Duodenal mucosa (tissue), 2 donors: ENCODE data around the gene NDP.

Experiments
- H3K27ac ChIP-seq: one replicate; pipeline ENCODE4 v1.7.0; 2013; ENCODE audit warnings: low read depth, low read length
- H3K27me3 ChIP-seq, 2 donors: one replicate each; pipeline ENCODE4 v1.7.0; 2013; ENCODE audit warnings: low read length in 2 of 2, control low read depth in 1 of 2; ENCODE audit not compliant: insufficient read depth in 2 of 2, control insufficient read depth in 1 of 2
- H3K36me3 ChIP-seq, 2 donors: one replicate each; pipeline ENCODE4 v1.7.0; 2013; ENCODE audit warnings: low read length in 2 of 2, control low read depth in 1 of 2; ENCODE audit not compliant: insufficient read depth in 2 of 2, control insufficient read depth in 1 of 2
- H3K4me1 ChIP-seq, 2 donors: one replicate each; pipeline ENCODE4 v1.7.0; 2013; ENCODE audit warnings: low read length in 2 of 2, control low read depth in 1 of 2; ENCODE audit not compliant: insufficient read depth in 2 of 2, control insufficient read depth in 1 of 2
- H3K4me3 ChIP-seq, 2 donors: one replicate each; pipeline ENCODE4 v1.7.0; 2013; ENCODE audit warnings: low read length in 2 of 2, low read depth in 1 of 2
- H3K9ac ChIP-seq, 2 donors: one replicate each; pipeline ENCODE4 v1.7.0; 2013; ENCODE audit warnings: low read length in 2 of 2, low read depth in 1 of 2
- H3K9me3 ChIP-seq, 2 donors: one replicate each; pipeline ENCODE4 v1.7.0; 2013; ENCODE audit warnings: low read length in 2 of 2, control low read depth in 1 of 2; ENCODE audit not compliant: control insufficient read depth in 1 of 2

Gene NDP

GRCh38 chrX:44003975-44004374 lies 30.8 kb upstream of the NDP start:
- Histone ChIP-seq H3K27ac (no peak overlapping the region), H3K4me1 (no peaks in the 10 kb centered on the region), H3K36me3 (no peaks in the 10 kb centered on the region), H3K27me3 (no peaks in the 10 kb centered on the region), H3K9ac (no peak overlapping the region), H3K4me3 (no peak overlapping the region), H3K9me3 (no peaks in the 10 kb centered on the region)

GRCh38 chrX:44002567-44002966 lies 29.4 kb upstream of the NDP start:
- Histone ChIP-seq H3K27me3 (no peaks in the 10 kb centered on the region), H3K4me3 (no peak overlapping the region), H3K9ac (no peak overlapping the region), H3K4me1 (no peaks in the 10 kb centered on the region), H3K9me3 (no peaks in the 10 kb centered on the region), H3K27ac (no peak overlapping the region), H3K36me3 (no peaks in the 10 kb centered on the region)

GRCh38 chrX:43998374-43998773 lies 25.2 kb upstream of the NDP start:
- Histone ChIP-seq H3K9ac (no peak overlapping the region), H3K9me3 (no peaks in the 10 kb centered on the region), H3K27me3 (no peaks in the 10 kb centered on the region), H3K4me1 (no peaks in the 10 kb centered on the region), H3K36me3 (no peaks in the 10 kb centered on the region), H3K27ac (no peak overlapping the region), H3K4me3 (no peak overlapping the region)

- no peaks in the 10 kb centered on the region for H3K4me1 ChIP-seq
- H3K4me3 ChIP-seq = no peak overlapping the region
- H3K36me3 ChIP-seq = no peaks in the 10 kb centered on the region
- no peaks in the 10 kb centered on the region for H3K27me3 ChIP-seq
- H3K27ac ChIP-seq = no peak overlapping the region
- H3K9me3 ChIP-seq = no peaks in the 10 kb centered on the region
- H3K9ac ChIP-seq = no peak overlapping the region
These were observed 23.3 kb upstream of the NDP start for GRCh38 chrX:43996491-43996890.

GRCh38 chrX:43986083-43986482 lies 12.9 kb upstream of the NDP start:
- H3K27me3 ChIP-seq = no peaks in the 10 kb centered on the region
- H3K9me3 ChIP-seq = no peaks in the 10 kb centered on the region
- no peak overlapping the region for H3K9ac ChIP-seq
- H3K27ac ChIP-seq = no peak overlapping the region
- H3K4me1 ChIP-seq = no peaks in the 10 kb centered on the region
- no peaks in the 10 kb centered on the region for H3K36me3 ChIP-seq
- no peak overlapping the region for H3K4me3 ChIP-seq

GRCh38 chrX:43985511-43985910 lies 12.3 kb upstream of the NDP start:
- Histone ChIP-seq H3K9ac (no peak overlapping the region), H3K4me1 (no peaks in the 10 kb centered on the region), H3K27ac (no peak overlapping the region), H3K4me3 (no peak overlapping the region), H3K9me3 (no peaks in the 10 kb centered on the region), H3K27me3 (no peaks in the 10 kb centered on the region), H3K36me3 (no peaks in the 10 kb centered on the region)

- no peaks in the 10 kb centered on the region for H3K4me1 ChIP-seq
- no peak overlapping the region for H3K4me3 ChIP-seq
- no peaks in the 10 kb centered on the region for H3K9me3 ChIP-seq
- no peaks in the 10 kb centered on the region for H3K36me3 ChIP-seq
- H3K9ac ChIP-seq = no peak overlapping the region
- H3K27me3 ChIP-seq = peaks cover 0 to 2% of the 10 kb centered on the region in 2 donors
- H3K27ac ChIP-seq = no peak overlapping the region
These were observed 5.0 kb upstream of the NDP start for GRCh38 chrX:43978226-43978625.

GRCh38 chrX:43976205-43976604 lies 3.0 kb upstream of the NDP start:
- Histone ChIP-seq H3K27ac (no peak overlapping the region), H3K27me3 (peaks cover 0 to 3% of the 10 kb centered on the region in 2 donors), H3K36me3 (no peaks in the 10 kb centered on the region), H3K4me1 (peaks cover 0 to 7% of the 10 kb centered on the region in 2 donors), H3K4me3 (no peak overlapping the region), H3K9me3 (no peaks in the 10 kb centered on the region), H3K9ac (no peak overlapping the region)

GRCh38 chrX:43975796-43976195 lies 2.6 kb upstream of the NDP start:
- Histone ChIP-seq H3K27me3 (peaks cover 0 to 3% of the 10 kb centered on the region in 2 donors), H3K36me3 (no peaks in the 10 kb centered on the region), H3K9ac (no peak overlapping the region), H3K4me3 (no peak overlapping the region), H3K27ac (no peak overlapping the region), H3K9me3 (no peaks in the 10 kb centered on the region), H3K4me1 (peaks cover 0 to 7% of the 10 kb centered on the region in 2 donors)

GRCh38 chrX:43974741-43975465 lies 1.7 kb upstream of the NDP start:
- peaks cover 0 to 3% of the 10 kb centered on the region in 2 donors for H3K27me3 ChIP-seq
- no peak overlapping the region for H3K4me3 ChIP-seq
- no peak overlapping the region for H3K9ac ChIP-seq
- peaks cover 0 to 7% of the 10 kb centered on the region in 2 donors for H3K4me1 ChIP-seq
- no peaks in the 10 kb centered on the region for H3K9me3 ChIP-seq
- H3K27ac ChIP-seq = no peak overlapping the region
- H3K36me3 ChIP-seq = no peaks in the 10 kb centered on the region
